Measurements from ENCODE around the gene SLC13A2. TPM values are rescaled to one million over a fixed set of nuclear protein-coding genes. Genes with fewer than 3 reads are reported as not detected.
"Not testable (repeated sequence)": the region's sequence is repeated elsewhere in the genome, so short reads cannot be mapped to it uniquely, and the experiment has no call there.

The SLC13A2 gene
- polyA plus RNA-seq, 3 donors = 13.0 to 18.8 (median 16.9) TPM

GRCh38 chr17:28511858-28512461, 38.5 kb downstream of the SLC13A2 start:
- no peak for DNase-seq

GRCh38 chr17:28513476-28513875, 40.0 kb downstream of the SLC13A2 start:
- no peak for DNase-seq

GRCh38 chr17:28514561-28515002, 41.1 kb downstream of the SLC13A2 start:
- DNase-seq = no peak

- DNase-seq = no peak
Measured at GRCh38 chr17:28515518-28515917, 42.1 kb downstream of the SLC13A2 start.

- no peak for DNase-seq
Measured at GRCh38 chr17:28518132-28518531, 44.7 kb downstream of the SLC13A2 start.

- no peak for DNase-seq
Measured at GRCh38 chr17:28518578-28518977, 45.1 kb downstream of the SLC13A2 start.

GRCh38 chr17:28519236-28519635, 45.8 kb downstream of the SLC13A2 start:
- no peak for DNase-seq

- DNase-seq = no peak
Measured at GRCh38 chr17:28520687-28521086, 47.2 kb downstream of the SLC13A2 start.

- peak; percentile 86 for DNase-seq
Measured at GRCh38 chr17:28521311-28522085, 48.1 kb downstream of the SLC13A2 start.

- DNase-seq = not testable (repeated sequence)
Measured at GRCh38 chr17:28522281-28522680, 48.8 kb downstream of the SLC13A2 start.

GRCh38 chr17:28523186-28523585, 49.7 kb downstream of the SLC13A2 start:
- DNase-seq = no peak

GRCh38 chr17:28523876-28524275, 50.4 kb downstream of the SLC13A2 start:
- no peak for DNase-seq

GRCh38 chr17:28524476-28525424, 51.3 kb downstream of the SLC13A2 start:
- DNase-seq = peak; percentile 65

- DNase-seq = no peak
Measured at GRCh38 chr17:28526381-28526780, 52.9 kb downstream of the SLC13A2 start.

GRCh38 chr17:28527181-28527681, 53.8 kb downstream of the SLC13A2 start:
- no peak for DNase-seq

GRCh38 chr17:28527859-28528258, 54.4 kb downstream of the SLC13A2 start:
- no peak for DNase-seq

- DNase-seq = no peak
Measured at GRCh38 chr17:28528327-28529012, 55.0 kb downstream of the SLC13A2 start.

GRCh38 chr17:28529013-28529400, 55.6 kb downstream of the SLC13A2 start:
- DNase-seq = no peak

- DNase-seq = no peak
Measured at GRCh38 chr17:28530250-28530649, 56.8 kb downstream of the SLC13A2 start.

- DNase-seq = no peak
Measured at GRCh38 chr17:28530926-28531325, 57.5 kb downstream of the SLC13A2 start.

Measured in renal pelvis (tissue), 4 donors.